Raji (cell line): ENCODE results near the gene CYTIP.

Experiments
- POLR2A ChIP-seq: IDR thresholded peaks from 2 replicates; pipeline ENCODE4 v1.6.1; 2011; ENCODE audit warnings: low read depth, low read length, control low read depth; ENCODE audit not compliant: insufficient read depth

CYTIP gene

GRCh38 chr2:157440404-157441071, 3.4 kb downstream of the CYTIP start:
- TF ChIP-seq POLR2A: no peak

GRCh38 chr2:157439824-157440186, 4.1 kb downstream of the CYTIP start:
- TF ChIP-seq POLR2A: no peak

GRCh38 chr2:157438863-157439823, 4.7 kb downstream of the CYTIP start:
- no peak for TF ChIP-seq POLR2A

GRCh38 chr2:157433394-157433793, 10.5 kb downstream of the CYTIP start:
- TF ChIP-seq POLR2A: no peak

- no peak for TF ChIP-seq POLR2A
Measured at GRCh38 chr2:157432475-157433106, 11.3 kb downstream of the CYTIP start.

- TF ChIP-seq POLR2A: no peak
Measured at GRCh38 chr2:157431176-157431575, 12.7 kb downstream of the CYTIP start.

GRCh38 chr2:157428500-157429175, 15.3 kb downstream of the CYTIP start:
- no peak for TF ChIP-seq POLR2A

- no peak for TF ChIP-seq POLR2A
Measured at GRCh38 chr2:157427922-157428303, 16.0 kb downstream of the CYTIP start.

- no peak for TF ChIP-seq POLR2A
Measured at GRCh38 chr2:157427003-157427921, 16.6 kb downstream of the CYTIP start.

- no peak for TF ChIP-seq POLR2A
Measured at GRCh38 chr2:157426477-157426994, 17.4 kb downstream of the CYTIP start.

GRCh38 chr2:157424374-157424773, 19.5 kb downstream of the CYTIP start:
- no peak for TF ChIP-seq POLR2A

GRCh38 chr2:157421964-157422363, 21.9 kb downstream of the CYTIP start:
- TF ChIP-seq POLR2A: no peak

GRCh38 chr2:157421331-157421944, 22.5 kb downstream of the CYTIP start:
- no peak for TF ChIP-seq POLR2A
